ENCODE results near the gene B3GAT1. TPM values are rescaled to one million over a fixed set of nuclear protein-coding genes. Genes with fewer than 3 reads are reported as not detected.

Gene B3GAT1
- total RNA-seq, 4 donors from 2014 or later: 0.26 to 0.93 (median 0.36) TPM

GRCh38 chr11:134423106-134423505 is 11.1 kb upstream of the B3GAT1 start:
- H3K36me3 ChIP-seq: no peaks in the 10 kb centered on the region
- TF ChIP-seq EP300 (IDR thresholded peaks at IDR 0.05): no peak
- no peak for TF ChIP-seq POLR2A (IDR thresholded peaks at IDR 0.05)
- TF ChIP-seq POLR2AphosphoS5 (IDR thresholded peaks at IDR 0.05): no peak
- TF ChIP-seq CTCF (IDR thresholded peaks at IDR 0.05): no peak
- H3K4me1 ChIP-seq: no peaks in the 10 kb centered on the region
- no peak overlapping the region for H3K27ac ChIP-seq
- no peak overlapping the region for H3K4me3 ChIP-seq
- H3K9me3 ChIP-seq: no peaks in the 10 kb centered on the region
- peaks cover 14% of the 10 kb centered on the region for H3K27me3 ChIP-seq
- WGBS: 81% methylated on average over 10 of the region's 10 CpGs
- no peak for DNase-seq (ENCODE audit: low spot score in 2 of 2)

GRCh38 chr11:134417871-134418840 is 6.1 kb upstream of the B3GAT1 start:
- no peak overlapping the region for H3K27ac ChIP-seq
- no peak for DNase-seq (ENCODE audit: low spot score in 2 of 2)
- TF ChIP-seq POLR2A (IDR thresholded peaks at IDR 0.05) (no peak), POLR2AphosphoS5 (IDR thresholded peaks at IDR 0.05) (no peak), CTCF (IDR thresholded peaks at IDR 0.05) (no peak), EP300 (IDR thresholded peaks at IDR 0.05) (no peak)
- H3K9me3 ChIP-seq: no peaks in the 10 kb centered on the region
- H3K4me3 ChIP-seq: no peak overlapping the region
- 47% methylated on average over 14 of the region's 14 CpGs for WGBS
- no peaks in the 10 kb centered on the region for H3K36me3 ChIP-seq
- H3K4me1 ChIP-seq: no peaks in the 10 kb centered on the region
- H3K27me3 ChIP-seq: peaks cover 47% of the 10 kb centered on the region

GRCh38 chr11:134416726-134417125 is 4.7 kb upstream of the B3GAT1 start:
- DNase-seq (ENCODE audit: low spot score in 2 of 2): no peak
- WGBS: 72% methylated on average over 10 of the region's 10 CpGs
- Histone ChIP-seq H3K9me3 (no peaks in the 10 kb centered on the region), H3K27me3 (peaks cover 61% of the 10 kb centered on the region), H3K4me3 (no peak overlapping the region), H3K4me1 (peaks cover 9% of the 10 kb centered on the region), H3K36me3 (no peaks in the 10 kb centered on the region), H3K27ac (no peak overlapping the region)
- TF ChIP-seq CTCF (IDR thresholded peaks at IDR 0.05): no peak
- no peak for TF ChIP-seq POLR2A (IDR thresholded peaks at IDR 0.05)
- TF ChIP-seq EP300 (IDR thresholded peaks at IDR 0.05): no peak
- TF ChIP-seq POLR2AphosphoS5 (IDR thresholded peaks at IDR 0.05): no peak

GRCh38 chr11:134414766-134415765 is 3.0 kb upstream of the B3GAT1 start:
- WGBS: 32% methylated on average over 17 of the region's 17 CpGs
- no peak for DNase-seq (ENCODE audit: low spot score in 2 of 2)
- TF ChIP-seq POLR2AphosphoS5 (IDR thresholded peaks at IDR 0.05): no peak
- no peak for TF ChIP-seq CTCF (IDR thresholded peaks at IDR 0.05)
- TF ChIP-seq EP300 (IDR thresholded peaks at IDR 0.05): no peak
- no peak for TF ChIP-seq POLR2A (IDR thresholded peaks at IDR 0.05)
- Histone ChIP-seq H3K4me1 (peaks cover 17% of the 10 kb centered on the region), H3K4me3 (no peak overlapping the region), H3K27ac (no peak overlapping the region), H3K27me3 (peaks cover 78% of the 10 kb centered on the region), H3K9me3 (no peaks in the 10 kb centered on the region), H3K36me3 (no peaks in the 10 kb centered on the region)
